SK-N-SH treated with all-trans-retinoic acid at 6 μM for 48 hours (cell line): ENCODE results near the gene KLHL26.

ENCODE experiments used
- ATAC-seq: fragments of 200-7000 bp; cut with Tn5 transposase; 3 replicates; pipeline ENCODE4 v1.9.1; 2020; ENCODE audit warnings: mild to moderate bottlenecking, moderate library complexity
- ARNTL ChIP-seq: fragments of 450-650 bp; formaldehyde crosslinking; IDR thresholded peaks from 2 replicates; pipeline ENCODE4 v1.5.0; 2020; ENCODE audit warnings: low read depth, mild to moderate bottlenecking, moderate library complexity, borderline replicate concordance
- BACH2 ChIP-seq: fragments of 250-450 bp; sonication (Bioruptor Pico); IDR thresholded peaks from 2 replicates; pipeline ENCODE4 v1.9.0; 2021; ENCODE audit warnings: mild to moderate bottlenecking, borderline replicate concordance
- CREB5 ChIP-seq: fragments of 250-450 bp; sonication (Bioruptor Pico); IDR thresholded peaks from 2 replicates; pipeline ENCODE4 v1.5.1; 2020; ENCODE audit warnings: low read depth, mild to moderate bottlenecking, moderate library complexity
- CSDC2 ChIP-seq: fragments of 250-450 bp; sonication (Bioruptor Pico); IDR thresholded peaks from 2 replicates; pipeline ENCODE4 v1.5.0; 2020; ENCODE audit warnings: mild to moderate bottlenecking, moderate library complexity
- CSRNP3 ChIP-seq: fragments of 250-450 bp; sonication (Bioruptor Pico); IDR thresholded peaks from 2 replicates; pipeline ENCODE4 v1.5.1; 2021; ENCODE audit warnings: mild to moderate bottlenecking, moderate library complexity
- ESRRG ChIP-seq: fragments of 250-450 bp; sonication (Bioruptor Pico); IDR thresholded peaks from 2 replicates; pipeline ENCODE4 v1.6.1; 2021; ENCODE audit warnings: mild to moderate bottlenecking
- GLIS3 ChIP-seq: fragments of 250-450 bp; sonication (Bioruptor Pico); IDR thresholded peaks from 2 replicates; pipeline ENCODE4 v1.5.0; 2020; ENCODE audit warnings: mild to moderate bottlenecking, moderate library complexity
- ISL1 ChIP-seq: fragments of 250-450 bp; sonication (Bioruptor Pico); IDR thresholded peaks from 2 replicates; pipeline ENCODE4 v2.1.2; 2022; ENCODE audit warnings: mild to moderate bottlenecking, moderate library complexity
- OSR1 ChIP-seq: fragments of 250-450 bp; sonication (Bioruptor Pico); IDR thresholded peaks from 2 replicates; pipeline ENCODE4 v1.8.0; 2022; ENCODE audit warnings: moderate library complexity, mild to moderate bottlenecking, inconsistent platforms
- PATZ1 ChIP-seq: fragments of 250-450 bp; sonication (Bioruptor Pico); IDR thresholded peaks from 2 replicates; pipeline ENCODE4 v1.8.0; 2020; ENCODE audit warnings: mild to moderate bottlenecking, moderate library complexity, borderline replicate concordance
- POU6F1 ChIP-seq: fragments of 250-450 bp; sonication (Bioruptor Pico); IDR thresholded peaks from 2 replicates; pipeline ENCODE4 v1.8.0; 2021; ENCODE audit warnings: low read depth, mild to moderate bottlenecking, moderate library complexity, borderline replicate concordance
- PPARA ChIP-seq: fragments of 250-450 bp; sonication (Bioruptor Pico); IDR thresholded peaks from 2 replicates; pipeline ENCODE4 v1.5.0; 2020; ENCODE audit warnings: mild to moderate bottlenecking, borderline replicate concordance
- RARB ChIP-seq: fragments of 250-450 bp; sonication (Bioruptor Pico); IDR thresholded peaks from 2 replicates; pipeline ENCODE4 v1.8.0; 2021; ENCODE audit warnings: mild to moderate bottlenecking, moderate library complexity
- TCF4 ChIP-seq: fragments of 250-450 bp; sonication (Bioruptor Pico); IDR thresholded peaks from 2 replicates; pipeline ENCODE4 v1.8.0; 2021; ENCODE audit warnings: mild to moderate bottlenecking, moderate library complexity, borderline replicate concordance
- TOX ChIP-seq: fragments of 250-450 bp; sonication (Bioruptor Pico); IDR thresholded peaks from 2 replicates; pipeline ENCODE4 v1.8.0; 2021; ENCODE audit warnings: mild to moderate bottlenecking, moderate library complexity, borderline replicate concordance
- TSHZ2 ChIP-seq: fragments of 250-450 bp; sonication (Bioruptor Pico); IDR thresholded peaks from 2 replicates; pipeline ENCODE4 v1.5.0; 2020; ENCODE audit warnings: mild to moderate bottlenecking, moderate library complexity
- ZC3H10 ChIP-seq: fragments of 250-450 bp; sonication (Bioruptor Pico); IDR thresholded peaks from 2 replicates; pipeline ENCODE4 v1.5.1; 2021; ENCODE audit warnings: mild to moderate bottlenecking, moderate library complexity
- ZFP3 ChIP-seq: fragments of 250-450 bp; sonication (Bioruptor Pico); IDR thresholded peaks from 2 replicates; pipeline ENCODE4 v1.5.0; 2020; ENCODE audit warnings: mild to moderate bottlenecking, moderate library complexity
- ZFP30 ChIP-seq: fragments of 450-650 bp; formaldehyde crosslinking; IDR thresholded peaks from 2 replicates; pipeline ENCODE4 v1.5.0; 2022; ENCODE audit warnings: mild to moderate bottlenecking, moderate library complexity
- ZNF70 ChIP-seq: fragments of 450-650 bp; formaldehyde crosslinking; IDR thresholded peaks from 2 replicates; pipeline ENCODE4 v1.5.0; 2020; ENCODE audit warnings: mild to moderate bottlenecking, moderate library complexity
- ZNF8 ChIP-seq: fragments of 450-650 bp; formaldehyde crosslinking; IDR thresholded peaks from 2 replicates; pipeline ENCODE4 v1.5.0; 2020; ENCODE audit warnings: mild to moderate bottlenecking, moderate library complexity

Gene KLHL26

GRCh38 chr19:18607226-18608101, 29.4 kb upstream of the KLHL26 start:
- TF ChIP-seq PATZ1 (CRISPR knock-in tag), result no peak
- TF ChIP-seq BACH2 (CRISPR knock-in tag), result no peak
- TF ChIP-seq PPARA (CRISPR knock-in tag), result no peak
- no peak for TF ChIP-seq OSR1 (CRISPR knock-in tag)
- TF ChIP-seq ISL1, result no peak
- no peak for TF ChIP-seq TOX
- no peak for TF ChIP-seq GLIS3 (CRISPR knock-in tag)
- TF ChIP-seq ZC3H10 (CRISPR knock-in tag), result no peak
- TF ChIP-seq ZFP3 (CRISPR knock-in tag), result no peak
- TF ChIP-seq CSDC2 (CRISPR knock-in tag), result no peak
- TF ChIP-seq ZNF70 (CRISPR knock-in tag), result no peak
- TF ChIP-seq TCF4 (CRISPR knock-in tag), result no peak
- no peak for TF ChIP-seq POU6F1 (CRISPR knock-in tag)
- TF ChIP-seq RARB (CRISPR knock-in tag), result no peak
- TF ChIP-seq ZNF8 (CRISPR knock-in tag), result no peak
- TF ChIP-seq ARNTL, result no peak
- no peak for TF ChIP-seq TSHZ2 (CRISPR knock-in tag)
- no peak for TF ChIP-seq ESRRG (CRISPR knock-in tag)
- TF ChIP-seq CSRNP3, result no peak
- TF ChIP-seq CREB5 (CRISPR knock-in tag), result no peak
- ATAC-seq, result no peak

- ATAC-seq, result no peak
- TF ChIP-seq TOX, result no peak
- TF ChIP-seq PATZ1 (CRISPR knock-in tag), result no peak
- no peak for TF ChIP-seq CSRNP3
- TF ChIP-seq GLIS3 (CRISPR knock-in tag), result no peak
- no peak for TF ChIP-seq TCF4 (CRISPR knock-in tag)
- no peak for TF ChIP-seq ZFP30 (CRISPR knock-in tag)
- no peak for TF ChIP-seq PPARA (CRISPR knock-in tag)
- TF ChIP-seq ZFP3 (CRISPR knock-in tag), result no peak
- no peak for TF ChIP-seq POU6F1 (CRISPR knock-in tag)
These were observed 28.6 kb upstream of the KLHL26 start for GRCh38 chr19:18608102-18608804.
